Measurements from ENCODE around the gene GNG7.
"Not testable (repeated sequence)": the region's sequence is repeated elsewhere in the genome, so short reads cannot be mapped to it uniquely, and the experiment has no call there.

The GNG7 gene

DNA sequence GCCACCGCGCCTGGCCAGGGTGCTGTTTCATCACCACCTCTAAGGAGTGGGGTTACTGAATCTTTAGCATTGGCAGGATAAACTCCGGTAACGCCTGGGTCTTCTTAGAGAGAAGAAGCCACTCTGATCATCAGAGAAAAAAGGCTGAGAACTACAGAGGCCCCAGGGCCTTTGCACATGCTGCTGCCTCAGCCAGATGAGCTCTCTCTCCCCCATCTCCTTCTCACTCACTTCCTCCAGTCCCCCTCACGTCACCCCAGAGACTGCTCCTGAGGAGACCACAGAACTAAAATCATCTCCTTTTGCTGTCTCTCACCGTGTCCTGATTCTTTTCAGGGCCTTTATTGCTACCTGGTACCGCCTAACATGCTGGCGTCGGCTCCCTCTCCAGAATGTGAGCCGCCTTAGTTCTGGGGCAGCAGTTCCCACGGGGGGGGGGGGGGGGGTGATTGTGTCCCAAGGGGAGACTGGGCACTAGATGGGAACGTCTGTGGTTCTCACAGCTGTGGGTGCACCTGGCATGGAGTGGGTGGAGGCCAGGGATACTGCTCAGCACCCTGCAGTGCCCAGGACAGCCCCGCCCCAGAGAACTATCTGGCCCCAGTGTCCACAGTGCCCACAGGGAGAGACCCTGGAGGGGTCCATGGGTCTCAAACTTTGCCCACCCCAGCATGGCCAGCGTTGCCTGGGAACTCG is 23.8 kb upstream of the GNG7 start:
- no peak for DNase-seq

DNA sequence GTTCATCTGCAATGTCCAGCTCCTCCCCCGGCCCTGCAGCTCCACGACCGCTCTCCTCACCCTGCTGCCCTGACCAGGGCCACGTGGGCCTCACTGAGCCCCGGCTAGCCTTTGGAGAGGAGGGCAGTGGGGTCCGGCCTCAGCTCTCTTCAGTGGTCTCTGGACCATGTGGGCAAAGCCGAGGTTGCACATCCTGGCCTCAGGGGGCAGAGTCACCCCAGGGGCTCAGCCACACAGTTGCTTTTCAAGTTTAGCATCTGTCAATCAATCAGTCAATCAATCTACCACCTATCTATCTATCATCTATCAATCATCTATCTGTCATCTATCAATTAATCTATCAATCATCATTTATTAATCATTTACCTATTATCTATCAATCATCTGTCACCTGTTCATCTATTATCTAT is 21.7 kb upstream of the GNG7 start:
- DNase-seq = no peak

DNA sequence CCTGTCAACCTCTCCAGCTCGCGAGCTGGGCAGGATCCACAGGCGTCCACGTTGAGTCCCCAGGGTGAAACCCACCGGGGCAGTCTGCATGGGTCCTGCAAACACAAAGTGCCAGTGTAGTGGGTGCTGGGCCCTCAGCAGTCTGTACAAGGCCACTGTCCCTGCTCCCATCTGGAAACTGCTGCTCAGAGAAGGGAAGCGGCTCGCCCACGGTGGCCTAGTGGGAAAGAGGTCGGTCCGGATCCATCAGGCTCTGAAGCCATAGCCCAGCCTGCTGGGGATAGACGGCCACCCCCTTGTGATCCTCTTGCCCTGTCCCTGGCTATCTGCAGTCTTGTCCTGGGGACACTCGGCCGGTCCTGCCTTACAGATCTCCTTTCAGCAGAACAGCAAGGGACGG is 21.3 kb upstream of the GNG7 start:
- no peak for DNase-seq

DNA sequence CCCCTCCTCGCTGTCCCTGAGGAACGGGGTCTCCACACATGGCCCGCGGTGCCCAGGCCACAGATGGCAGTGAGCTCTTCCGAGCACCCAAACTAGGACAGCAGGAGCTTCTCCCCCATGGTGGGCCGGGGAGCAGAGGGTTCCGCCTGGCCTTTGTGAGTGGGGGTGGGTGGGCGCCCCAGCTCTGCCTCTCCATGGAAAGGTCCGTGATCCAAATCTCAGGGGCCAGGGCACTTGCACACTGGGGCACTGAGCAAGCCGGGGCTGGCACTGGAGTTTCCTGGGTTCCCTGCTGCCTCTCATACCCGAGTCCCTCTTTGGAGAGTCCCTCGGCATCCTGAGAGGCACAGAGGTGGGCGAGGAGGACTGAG is 20.8 kb upstream of the GNG7 start:
- no peak for DNase-seq

DNA sequence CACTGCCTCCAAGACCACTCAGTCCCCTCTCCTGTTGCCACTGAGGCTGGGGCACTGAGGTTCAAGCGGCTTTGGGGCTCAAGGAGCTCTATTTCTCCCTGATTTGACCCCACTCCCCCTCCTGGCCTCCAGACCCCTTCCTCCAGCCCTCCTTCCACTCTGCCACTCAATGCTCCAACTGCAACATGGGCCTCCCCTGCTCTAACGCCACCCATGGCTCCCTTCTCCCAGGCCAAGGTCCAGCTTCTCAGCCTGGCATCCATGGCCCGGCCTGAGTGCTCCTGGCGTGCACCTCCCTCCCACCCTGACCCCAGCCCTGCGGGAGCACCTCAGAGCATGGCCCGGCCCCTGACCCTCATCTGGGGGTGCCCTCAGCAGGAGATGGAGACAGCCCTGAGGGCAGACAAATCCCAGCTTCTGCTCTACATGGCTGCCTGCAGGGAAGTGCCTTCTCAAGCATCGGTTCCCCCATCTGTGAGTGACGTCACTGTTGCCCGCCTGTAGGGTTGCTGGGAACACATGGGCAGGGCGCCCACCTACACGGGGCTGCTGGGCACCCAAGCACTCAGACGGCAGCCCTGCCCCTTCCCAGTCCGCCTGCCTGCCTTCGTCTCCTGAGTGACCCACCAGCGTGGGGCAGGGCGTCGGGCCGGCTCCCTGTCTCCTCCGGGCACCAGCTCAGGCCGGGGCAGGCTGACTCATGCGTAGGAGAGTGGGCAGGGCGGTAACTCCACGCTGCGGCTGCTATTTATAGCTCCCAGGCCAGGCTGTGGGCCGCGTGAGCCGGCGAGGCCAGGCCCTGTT is 20.2 kb upstream of the GNG7 start:
- no peak for DNase-seq

DNA sequence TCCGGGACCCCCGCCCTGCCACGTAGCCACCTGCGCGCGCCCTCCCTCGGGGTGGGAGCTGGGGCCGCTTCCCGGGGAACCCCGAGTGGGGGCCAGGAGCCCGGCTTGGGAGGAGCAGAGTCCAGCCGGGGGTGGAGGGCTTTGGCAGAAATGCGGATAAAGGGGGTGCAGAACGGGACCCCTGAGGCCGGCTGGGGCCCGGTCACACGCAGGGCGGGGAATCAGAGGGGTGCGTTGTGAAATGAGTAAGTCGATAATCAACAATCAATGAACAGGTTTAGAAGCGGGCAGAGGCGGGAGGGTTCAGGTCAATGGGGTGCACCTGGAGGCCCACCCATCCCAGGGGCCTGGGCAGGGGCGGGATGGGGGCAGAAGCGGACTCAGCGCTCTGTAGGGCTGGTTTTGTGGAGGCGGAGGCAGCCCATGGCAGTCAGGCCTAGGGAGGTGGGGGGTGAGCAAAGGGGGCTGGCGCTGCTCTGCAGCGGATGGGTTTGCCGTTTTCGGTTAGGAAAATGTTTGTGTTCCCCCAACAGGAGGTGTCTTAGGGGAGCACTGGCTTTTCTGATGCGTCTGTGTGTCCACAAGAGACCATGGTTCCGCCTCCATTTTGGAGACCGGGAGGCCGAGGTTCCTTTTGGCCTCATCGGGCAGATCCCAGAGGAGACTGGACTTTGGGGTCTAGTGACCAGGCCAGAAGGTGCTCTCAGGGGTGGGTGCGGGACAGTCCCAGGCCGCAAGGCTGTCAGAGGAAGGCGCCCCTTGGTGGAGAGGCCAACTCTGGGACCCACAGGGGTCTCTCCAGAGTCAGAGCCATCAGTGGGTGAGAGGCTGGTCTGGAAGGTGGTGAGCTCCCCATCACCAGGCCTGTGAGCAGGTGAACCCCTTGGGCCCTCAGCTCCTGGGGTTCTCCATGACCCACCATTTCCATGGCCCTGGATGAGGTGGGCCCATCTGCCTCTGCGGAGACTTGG is 19.4 kb upstream of the GNG7 start:
- no peak for DNase-seq

DNA sequence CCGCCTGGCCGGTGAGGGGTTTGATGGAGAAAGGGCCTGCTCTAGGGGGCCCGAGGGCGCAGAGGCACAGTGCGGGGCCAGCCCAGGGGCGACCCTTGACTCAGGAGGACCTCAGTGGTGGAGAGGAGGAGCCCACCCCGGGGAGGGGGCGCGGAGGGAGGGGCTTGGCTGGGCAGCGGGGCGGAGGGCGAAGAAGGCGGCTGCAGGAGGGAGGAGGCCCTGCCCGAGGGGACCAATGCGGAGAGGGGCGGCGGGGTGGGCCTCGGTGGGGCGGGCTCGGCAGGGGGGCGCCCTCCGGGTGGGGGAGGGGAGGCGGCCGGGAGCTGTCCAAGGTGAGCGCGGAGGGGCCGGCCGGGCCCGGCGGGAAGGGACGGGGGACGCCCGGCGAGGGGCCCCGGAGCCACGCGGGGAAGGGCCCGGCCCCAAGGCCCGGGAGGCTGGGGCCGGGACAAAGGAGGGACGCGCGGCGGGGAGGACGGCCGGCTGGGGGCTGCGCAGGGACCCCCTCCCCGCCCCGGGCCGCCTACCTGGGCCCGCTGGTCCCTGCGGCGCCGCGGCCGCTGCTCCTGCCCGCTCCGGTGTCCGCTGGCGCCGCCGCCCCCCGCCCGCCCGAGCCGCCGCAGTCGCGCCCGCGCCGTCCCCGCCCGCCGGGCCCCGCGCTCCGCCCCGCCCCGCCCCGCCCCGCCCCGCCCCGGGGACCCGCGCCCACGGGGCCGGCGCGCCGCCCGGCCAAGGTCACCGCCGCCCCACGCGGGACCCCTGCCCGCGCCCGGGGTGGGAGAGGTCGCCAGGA is 18.5 kb upstream of the GNG7 start, which contains the start of gene DIRAS1:
Gene DIRAS1, minus strand, starts transcription at position 596 of the 793 bp plus-strand sequence. CDS start 3,566 bp downstream, outside the sequence.
- peak; percentile 52 for DNase-seq

DNA sequence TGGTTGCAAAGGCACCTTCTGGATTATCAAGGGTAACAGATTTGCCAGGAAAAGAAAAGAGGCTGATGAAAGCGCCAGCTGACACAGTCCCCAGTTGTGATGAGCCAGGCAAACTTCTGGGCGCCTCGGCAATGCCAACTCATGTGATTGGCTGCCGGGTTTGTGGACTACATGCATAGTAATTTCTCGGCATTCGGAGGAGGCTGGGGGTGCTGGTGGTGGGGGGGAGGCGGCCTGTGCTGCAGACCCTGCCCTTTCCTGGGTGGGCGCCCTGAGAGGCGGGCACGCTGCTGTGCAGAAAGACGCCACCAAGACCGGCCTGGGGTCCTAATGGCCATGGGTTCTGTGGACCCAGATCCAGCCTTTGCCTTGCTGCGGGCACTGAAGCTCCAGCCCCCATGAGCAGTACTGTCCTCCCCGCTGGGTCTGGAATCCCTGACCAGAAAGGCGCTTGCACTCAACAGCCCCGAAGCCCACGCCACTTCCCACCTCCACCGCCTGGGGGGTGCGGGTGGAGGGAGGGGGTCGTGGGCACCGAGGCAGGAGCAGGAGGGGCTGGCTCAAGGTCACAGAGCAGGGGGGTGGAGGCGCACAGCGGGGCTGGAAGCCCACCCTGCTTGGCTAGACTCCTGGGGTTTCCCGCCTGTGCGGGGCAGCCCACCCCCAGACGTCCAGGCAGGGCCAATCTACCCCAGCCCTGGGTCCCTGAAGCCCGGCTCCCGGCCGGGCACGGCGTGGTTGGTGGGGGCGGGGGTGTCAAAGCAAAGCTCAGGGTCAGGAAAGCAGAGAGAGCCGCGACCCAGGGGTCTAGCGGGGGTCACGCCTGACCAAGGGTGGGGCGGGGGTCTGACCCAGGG is 17.7 kb upstream of the GNG7 start:
- no peak for DNase-seq

DNA sequence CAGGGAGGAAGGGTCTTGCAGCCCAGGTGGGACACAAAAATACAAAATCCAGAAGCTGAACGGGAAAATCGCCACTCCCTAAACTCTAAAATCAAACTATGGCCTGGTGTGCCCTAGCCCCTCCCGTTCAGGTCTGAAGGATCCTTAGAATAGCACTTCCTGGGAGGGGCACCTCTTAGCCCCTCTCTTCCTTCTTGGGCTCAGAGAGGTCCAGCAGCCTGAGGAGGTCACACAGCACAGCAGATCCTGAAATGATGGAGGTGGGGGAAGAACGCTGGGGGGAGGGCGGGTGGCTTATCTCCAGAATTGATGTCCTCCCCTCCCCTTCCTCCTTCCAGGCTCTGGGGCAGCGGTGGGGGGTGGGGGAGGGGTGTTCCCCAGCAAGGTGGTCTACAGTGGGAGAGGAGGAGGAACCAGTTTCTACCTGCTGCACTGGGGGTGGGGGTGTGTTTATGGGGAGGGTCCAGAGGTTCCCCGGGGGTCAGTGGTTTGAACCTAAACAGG is 16.8 kb upstream of the GNG7 start:
- no peak for DNase-seq

DNA sequence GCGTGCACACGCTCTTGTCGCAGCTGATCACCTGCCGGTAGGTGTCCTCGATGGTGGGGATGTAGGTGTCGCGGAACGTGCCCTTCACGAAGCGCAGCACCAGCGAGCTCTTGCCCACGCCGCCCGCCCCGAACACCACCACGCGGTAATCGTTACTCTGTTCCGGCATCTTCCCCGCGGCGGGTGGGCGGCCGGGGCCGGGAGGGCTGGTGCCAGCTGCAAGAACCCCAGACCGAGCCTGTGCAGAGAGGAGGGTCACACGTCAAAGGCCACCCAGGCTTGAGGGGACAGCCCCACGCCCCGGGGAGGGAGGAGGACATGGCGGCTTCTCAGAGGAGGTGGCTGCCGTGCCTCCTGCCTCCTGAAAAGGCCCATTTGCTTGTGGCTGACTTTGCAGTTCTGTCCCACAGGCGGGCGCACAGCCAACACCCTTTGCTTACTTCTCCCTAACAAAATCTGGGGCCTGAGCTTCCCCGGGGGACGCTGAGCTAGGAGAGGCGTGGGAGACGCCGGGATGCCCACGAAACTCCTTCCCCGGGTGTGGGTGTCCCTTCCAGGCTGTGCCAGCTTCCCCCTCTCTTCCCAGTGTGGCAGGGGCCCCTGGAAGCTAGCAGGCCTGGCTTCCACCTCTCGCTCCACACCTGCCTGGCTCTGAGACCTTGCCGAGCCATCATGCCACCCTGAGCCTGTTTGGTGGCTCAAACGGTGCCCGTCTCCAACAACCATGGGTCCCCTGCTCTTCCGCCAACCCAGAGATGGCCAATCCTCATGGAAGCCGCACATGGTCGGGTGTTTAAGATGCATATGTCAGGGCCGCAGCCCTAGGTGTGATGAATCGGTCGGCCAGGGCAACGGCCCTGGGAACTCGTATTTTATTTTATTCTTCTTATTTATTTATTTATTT is 15.4 kb upstream of the GNG7 start:
- no peak for DNase-seq

DNA sequence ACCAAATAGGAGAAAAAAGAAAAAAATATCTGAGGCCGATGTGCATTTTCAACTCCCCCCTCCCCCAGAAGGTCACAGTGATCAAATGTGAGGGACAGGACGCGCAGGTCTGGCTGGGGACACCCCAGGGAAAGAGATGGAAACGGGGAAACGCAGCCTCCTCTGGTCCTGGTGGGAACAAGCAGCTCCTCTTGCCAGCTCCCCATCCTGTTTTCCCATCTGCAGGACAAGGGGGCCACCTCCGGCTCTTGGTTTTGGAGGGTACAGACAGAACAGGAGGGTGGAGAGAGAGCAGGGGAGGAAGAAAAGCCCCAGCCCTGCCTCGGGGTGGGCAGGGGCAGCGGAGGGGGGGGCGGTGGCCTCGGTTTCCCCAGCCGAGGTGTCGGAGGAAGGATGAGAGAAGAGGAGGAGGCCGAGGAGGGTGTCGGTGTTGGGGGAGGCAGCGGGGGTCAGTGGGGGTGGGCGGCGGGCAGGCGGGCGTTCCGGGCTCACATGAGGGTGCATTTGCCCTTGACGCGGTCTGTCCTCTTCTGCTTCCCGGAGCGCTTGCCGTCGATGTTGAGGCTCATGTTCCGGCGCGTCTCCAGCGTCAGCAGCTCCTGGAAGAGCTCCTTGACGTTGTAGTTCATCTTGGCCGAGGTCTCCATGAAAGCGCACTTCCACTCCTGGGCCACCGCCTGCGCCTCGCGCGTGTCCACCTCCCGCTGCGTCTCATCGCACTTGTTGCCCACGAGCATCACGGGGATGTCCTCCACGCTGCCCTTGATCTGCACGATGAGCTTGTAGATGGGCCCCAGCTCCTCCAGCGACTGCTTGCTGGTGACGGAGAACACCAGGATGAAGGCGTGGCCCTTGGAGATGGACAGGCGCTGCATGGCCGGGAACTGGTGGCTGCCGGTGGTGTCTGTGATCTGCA is 14.5 kb upstream of the GNG7 start:
- DNase-seq = no peak

DNA sequence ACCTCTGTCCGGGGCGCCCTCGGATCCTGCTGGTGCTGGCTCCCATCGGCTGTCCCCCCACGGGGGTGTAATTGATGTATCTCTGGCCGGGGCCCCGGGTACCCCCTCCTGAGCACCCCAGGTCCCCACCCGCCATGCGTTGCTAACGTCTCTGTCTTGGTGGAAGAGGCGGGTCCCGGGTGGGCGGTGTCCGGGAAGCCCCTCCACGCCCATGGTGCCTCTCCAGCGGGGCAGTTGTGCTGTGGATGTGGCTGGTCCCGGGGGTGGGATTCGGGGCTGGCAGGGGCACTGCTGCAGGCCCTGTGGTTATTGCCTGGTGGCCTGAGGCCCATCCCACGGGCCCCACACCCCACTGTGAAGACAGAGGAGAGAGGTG is 13.8 kb upstream of the GNG7 start:
- DNase-seq = no peak

DNA sequence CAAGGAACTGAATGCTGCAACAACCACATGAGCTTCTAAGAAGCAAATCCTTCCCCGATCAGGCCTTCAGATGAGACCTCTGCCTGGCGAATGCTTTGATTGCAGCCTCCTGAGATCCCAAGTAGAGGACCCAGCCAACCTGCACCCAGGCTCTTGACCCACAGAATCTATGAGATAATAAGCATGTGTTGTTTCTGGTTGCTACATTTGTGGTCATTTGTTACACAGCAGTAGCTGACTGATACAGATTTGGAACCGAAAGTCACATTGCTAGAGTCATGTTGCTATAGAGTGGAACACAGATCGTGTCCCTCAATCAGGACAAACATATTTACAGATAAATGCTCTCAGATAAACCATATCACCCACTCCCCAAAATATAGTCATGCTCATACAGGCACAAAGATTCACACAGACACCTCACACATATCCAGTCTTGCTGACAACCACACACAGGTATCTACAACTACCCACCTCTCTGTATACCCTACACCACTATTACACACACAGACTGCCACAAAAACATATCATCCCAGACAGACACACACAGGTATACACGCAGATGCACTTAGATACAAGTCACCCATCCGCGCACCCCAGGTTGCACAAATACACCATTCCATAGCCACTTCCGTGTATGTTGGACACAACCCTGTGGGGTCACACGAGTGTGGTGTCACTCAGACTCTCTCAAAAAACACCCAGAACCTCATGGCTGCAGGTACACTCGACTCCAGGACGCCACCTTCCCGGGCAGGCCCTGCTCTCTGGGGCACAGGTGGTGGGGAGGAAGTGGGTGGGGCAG is 13.2 kb upstream of the GNG7 start:
- DNase-seq = no peak

DNA sequence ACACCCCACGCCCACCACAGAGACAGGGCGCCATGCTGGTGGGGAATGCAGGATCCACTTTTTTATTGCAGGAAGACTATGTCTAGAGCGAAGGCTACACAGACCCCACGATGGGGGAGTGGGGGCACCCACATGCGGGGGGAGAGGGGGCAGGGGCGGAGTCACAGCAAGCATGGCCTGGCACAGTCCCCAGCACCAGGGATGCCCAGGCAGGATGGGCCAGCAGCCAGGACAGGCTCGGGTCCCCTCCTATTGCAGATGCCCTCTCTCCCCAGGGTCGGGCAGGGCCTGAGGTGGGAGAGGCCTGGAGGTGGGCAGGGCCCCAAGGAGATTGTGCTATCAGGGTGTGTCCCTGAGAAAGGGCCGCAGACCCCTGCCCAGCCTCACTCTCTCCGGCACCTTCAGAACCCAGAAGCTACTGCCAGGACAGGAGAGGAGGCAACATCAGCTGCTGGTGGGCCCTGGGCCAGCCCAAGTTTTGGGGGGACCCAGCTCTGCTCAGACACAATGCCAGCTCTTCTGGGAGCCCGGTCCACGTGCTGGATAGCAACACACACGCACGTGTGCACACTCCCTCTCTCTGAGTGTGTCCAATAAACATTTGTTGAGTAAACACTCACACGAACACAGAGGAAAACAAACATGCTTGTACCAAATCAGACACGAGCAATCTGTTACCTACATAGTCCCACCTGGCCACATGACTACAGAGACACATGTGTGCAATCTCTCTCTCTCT is 12.2 kb upstream of the GNG7 start:
- DNase-seq = no peak

DNA sequence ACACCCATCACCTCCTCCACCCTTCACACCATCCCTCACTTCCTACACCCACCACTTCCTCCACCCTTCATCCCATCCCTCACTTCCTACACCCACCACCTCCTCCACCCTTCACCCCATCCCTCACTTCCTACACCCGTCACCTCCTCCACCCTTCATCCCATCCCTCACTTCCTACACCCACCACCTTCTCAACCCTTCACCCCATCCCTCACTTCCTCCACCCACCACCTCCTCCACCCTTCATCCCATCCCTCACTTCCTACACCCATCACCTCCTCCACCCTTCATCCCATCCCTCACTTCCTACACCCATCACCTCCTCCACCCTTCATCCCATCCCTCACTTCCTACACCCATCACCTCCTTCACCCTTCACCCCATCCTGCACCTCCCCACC is 11.6 kb upstream of the GNG7 start:
- not testable (repeated sequence) for DNase-seq

DNA sequence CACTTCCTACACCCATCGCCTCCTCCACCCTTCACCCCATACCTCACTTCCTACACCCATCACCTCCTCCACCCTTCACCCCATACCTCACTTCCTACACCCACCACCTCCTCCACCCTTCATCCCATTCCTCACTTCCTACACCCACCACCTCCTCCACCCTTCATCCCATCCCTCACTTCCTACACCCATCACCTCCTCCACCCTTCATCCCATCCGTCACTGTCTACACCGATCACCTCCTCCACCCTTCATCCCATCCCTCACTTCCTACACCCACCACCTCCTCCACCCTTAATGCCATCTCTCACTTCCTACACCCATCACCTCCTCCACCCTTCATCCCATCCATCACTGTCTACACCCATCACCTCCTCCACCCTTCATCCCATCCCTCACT is 10.7 kb upstream of the GNG7 start:
- not testable (repeated sequence) for DNase-seq

DNA sequence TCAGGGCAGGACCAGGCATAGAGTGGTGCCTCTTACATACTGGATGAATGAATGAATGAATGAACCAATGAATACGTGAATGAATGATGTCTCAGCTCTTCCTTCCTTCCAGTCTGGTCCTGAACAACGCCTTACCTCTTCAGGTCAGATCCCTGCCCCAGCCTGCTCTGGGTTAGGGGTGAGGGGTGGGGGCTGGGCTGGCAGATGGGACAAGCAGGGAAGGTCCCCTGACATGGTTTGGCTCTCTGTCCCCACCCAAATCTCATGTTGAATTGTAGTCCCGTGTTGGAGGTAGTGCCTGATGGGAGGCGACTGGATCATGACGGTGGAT is 9.3 kb upstream of the GNG7 start:
- no peak for DNase-seq
